HG03039 (cell line): ENCODE measurements around the gene GNLY.

Experiments used
- ATAC-seq: cut with Tn5 transposase; IDR thresholded peaks from one replicate; pipeline ENCODE4 v1.9.1; 2021; ENCODE audit warnings: mild to moderate bottlenecking, moderate library complexity; ENCODE audit not compliant: unreplicated experiment

The GNLY gene

DNA sequence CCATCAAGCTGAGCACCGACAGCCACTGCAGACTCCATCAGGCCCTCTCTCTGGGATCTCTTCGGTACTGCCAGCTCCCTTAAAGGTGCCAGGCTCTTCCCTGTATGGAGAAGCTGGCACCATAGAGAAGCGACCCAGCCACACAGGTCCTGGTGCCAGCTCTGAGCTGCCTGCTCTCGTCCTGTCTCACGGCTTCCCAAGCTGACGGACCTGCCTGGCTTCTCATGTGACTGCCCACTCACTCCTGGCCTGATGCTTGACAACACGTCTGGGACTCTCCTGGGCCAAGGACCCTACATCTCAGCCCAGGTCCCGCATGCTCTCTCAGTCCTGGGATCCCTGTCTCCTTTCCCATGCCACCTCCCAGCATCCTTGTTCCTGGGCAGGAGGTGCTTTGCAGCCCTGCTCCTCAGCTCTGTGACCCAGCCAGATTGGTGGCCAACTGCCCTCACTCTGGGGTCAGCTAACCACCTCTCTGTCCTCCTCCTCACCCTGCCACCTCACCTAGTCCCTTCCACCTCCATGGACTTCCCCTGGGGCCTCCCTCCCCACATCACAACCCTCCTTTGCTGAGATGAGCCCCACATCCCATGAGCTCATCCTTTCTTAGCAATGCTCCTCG lies 47.2 kb downstream of the GNLY start:
- no peak for ATAC-seq

DNA sequence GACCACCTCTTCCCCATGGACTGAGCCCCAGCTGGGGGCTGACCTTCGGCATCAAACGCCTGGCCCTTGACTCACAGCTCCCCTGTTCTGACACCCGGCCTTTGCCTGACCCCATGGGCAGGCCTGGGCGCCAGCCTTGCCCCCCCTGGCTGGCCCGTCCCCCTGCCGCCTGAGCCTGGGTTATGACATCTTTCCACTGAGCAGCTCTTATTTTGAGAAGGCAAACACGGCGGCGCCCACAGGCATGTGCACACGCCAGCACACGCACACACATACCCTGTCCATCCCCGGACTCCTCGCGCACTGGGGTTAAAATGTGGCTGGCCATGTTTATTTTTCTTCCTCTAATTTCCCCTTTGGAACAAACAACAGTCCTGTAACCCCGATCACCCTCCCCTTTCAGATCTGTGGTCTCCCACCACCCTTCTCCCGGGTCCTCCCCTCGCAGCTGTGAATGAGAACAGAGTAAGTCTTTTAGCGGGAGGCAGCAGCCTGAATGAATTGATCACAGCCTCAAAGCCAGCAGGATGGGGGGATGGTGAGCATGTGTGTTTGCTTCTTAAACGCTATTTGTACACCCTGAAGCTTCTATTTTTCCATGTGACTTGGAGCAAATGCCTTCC lies 47.8 kb downstream of the GNLY start:
- no peak for ATAC-seq

DNA sequence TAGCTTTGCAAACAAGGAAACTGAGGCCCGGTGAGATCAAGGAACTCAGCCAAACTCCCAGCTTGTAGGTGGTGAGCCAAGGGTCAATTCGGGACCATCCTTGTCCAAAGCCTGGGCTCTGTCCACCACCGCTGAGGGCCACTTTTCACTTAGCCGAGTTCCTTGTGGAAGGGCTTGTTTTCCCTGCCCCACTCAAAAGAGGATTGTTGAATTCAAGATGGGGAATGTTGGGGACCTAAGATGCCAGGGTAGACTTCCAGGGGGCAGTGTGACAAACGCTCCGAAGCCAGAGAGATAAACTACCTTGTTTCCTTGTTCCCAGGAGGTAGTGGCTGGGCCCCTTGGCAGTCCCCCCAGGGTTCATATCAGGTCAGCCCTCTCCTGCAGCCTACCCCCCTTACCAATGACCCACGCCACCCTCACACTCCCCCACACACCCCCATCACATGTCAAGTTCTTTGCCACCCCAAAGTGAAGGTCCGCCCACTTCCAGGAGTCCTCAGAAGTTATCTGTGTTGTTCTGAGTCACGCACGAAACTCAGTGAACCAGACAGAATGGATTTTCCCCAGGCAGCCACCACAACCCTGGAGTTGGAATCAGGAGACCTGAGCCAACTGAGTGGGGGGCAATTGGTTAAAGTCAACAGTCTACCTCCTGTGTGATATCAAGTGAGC lies 49.3 kb downstream of the GNLY start:
- ATAC-seq = no peak

DNA sequence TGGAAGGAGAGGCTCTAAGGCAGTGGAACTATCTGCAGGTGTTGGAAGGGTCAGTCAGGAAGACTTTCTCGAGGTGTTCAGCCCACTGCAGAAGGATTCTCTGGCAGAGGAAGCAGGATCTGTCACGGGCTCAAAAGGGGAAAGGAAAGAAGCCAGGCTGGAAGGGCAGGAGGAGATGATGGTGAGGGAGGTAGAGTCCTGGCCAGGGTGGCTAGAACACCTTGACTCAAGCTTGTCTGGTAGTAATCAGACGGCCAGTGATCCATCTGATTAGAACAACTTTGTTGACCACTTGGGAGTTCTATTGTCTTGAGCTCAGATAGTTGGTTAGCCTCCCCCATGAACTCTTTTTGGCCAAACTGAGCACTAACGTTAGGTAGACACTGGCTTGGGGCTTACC lies 49.9 kb downstream of the GNLY start:
- ATAC-seq = no peak

DNA sequence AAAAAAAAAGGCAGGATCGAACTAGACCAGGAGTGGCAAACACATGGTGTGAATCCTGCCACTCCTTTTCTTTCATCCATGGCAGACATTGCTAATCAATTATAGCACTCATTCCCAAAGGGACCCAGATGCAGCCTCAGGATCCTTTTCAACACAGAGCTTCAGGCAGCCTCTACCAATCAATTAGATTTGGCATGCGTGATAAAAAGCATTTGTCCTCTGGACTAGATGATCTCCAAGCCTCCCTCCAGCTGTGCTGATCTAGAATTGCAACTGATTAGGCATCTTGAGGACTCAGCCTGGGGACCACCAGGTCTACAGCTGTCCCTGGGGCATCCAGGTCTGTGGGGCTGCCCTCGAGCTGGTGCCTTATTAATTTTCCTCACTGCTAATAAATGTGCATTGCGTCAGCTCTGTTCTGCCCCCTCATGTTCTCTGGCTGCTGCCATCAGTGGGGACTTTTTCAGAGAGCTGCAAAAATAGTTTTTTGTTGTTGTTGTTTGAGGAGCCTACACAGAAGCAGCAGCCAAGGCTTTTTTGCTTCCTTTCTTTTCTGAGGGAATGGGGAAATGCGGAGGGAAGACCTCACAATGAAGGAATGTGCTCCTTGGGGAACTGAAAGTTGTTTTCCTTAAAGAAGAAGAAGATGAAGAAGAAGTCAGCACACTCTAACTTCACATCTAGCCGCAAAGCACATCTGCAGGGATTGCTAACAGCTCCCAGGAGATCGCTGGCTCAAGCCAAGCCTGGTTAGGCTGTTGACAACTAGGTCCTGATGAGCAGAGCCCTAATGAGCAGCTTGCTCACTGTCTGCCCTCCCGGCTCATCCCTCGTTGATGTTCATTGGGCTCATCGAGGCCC lies 50.8 kb downstream of the GNLY start:
- ATAC-seq = no peak

DNA sequence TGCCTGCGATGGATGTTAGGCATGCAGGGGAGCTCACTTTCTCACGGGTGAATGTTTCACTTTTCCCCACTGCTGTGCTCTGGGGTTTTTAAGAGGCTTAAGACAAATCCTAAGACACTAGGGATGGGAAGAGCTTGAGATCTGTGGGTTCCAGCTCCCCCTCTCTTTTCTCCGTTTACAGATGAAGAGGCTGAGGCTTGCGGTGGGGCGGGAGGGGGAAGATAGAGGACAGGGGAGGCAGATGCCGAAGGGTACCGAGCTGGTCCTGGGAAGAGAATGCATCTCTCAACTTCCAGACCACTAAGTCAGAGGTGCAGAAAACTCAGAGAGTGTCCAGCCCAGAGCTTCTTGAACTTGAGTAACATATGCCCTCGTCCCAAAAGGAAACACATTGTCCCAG lies 51.5 kb downstream of the GNLY start:
- no peak for ATAC-seq

DNA sequence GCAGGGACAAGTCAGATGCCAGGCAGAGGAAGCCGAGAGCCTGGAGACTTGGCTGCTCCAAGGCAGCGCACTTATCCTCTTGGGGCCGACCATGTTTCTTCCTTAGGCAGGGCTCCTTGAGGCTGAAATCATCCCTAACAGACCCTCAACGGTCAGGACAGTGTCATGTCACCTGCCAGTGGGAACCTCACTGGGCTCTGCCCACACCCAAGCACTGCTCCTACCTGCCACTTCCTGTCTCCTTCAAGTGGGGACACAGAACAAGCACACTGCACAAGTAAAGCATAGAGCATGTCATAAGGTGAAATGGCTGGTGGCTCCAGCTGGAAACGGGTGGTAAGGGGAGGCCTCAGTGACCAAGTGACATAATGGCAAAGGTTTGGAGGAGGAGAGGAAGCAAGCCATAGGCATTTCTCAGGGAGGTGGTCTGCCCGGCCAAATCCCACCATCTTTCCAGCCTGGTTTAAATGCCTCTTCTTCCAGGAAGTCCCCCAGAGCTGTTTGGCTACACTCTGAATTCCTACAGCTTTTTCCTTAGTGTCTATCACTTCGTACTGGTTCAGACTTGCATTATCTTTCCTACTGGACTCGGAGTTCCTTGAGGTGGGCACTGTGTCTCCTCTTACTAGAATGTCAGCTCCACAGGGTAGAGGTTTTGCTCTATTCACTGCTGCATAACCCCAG lies 52.3 kb downstream of the GNLY start:
- ATAC-seq = no peak

DNA sequence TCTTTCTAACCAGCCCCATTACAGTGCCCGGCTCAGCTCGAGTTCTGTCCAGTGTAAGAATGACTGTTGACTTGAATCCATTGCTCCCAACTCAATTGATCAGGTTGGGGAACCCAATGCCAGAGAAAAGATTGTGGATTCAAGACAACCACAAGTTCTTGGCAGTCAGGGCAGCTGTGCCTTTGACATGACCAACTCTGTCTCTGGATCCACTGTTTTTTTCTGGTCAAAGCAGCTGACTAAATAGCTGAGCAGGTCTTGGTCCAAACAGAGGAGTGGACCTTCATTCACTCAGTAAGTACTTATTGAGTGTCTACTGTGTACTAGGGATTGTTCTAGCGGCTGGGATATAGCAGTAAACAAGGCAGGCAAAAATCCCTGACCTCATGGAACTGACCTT lies 53.3 kb downstream of the GNLY start:
- ATAC-seq = no peak

DNA sequence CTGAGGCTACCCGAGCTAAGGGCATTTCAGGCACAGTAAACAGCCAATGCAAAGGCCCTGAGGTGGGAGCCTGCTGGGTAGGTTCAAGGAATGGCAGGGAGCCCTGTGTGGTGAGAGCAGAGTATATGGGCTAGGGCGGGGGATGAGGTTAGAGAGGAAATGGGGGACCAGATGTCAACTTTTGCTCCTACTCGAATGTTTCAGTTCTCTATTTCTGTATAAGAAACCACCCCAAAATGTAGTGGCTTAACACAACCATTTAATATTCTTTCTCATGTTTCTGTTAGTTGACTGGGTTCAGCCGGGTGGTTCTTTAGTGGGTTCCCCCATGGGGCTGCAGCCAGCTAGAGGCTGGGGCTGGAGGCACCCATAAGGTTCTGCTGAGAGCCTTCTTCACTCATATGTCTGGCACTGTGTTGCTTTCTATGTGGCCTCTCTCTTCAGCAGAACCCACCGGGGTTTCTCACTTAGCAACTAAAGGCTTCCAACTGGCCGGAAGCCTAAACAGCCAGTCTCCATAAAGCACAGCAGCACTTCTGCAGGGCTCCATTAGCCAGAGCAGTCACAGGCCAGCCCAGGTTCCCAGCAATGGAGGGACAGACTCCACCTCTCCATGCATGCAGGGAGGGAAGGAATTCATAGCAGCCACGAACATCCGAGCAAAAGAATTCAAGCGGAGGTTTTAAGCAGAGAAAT lies 54.0 kb downstream of the GNLY start:
- ATAC-seq = no peak
